AG09309 (cell line): ENCODE results near the gene ADAM30.

Source experiments
- DNase-seq: peaks from one replicate; pipeline ENCODE4 v3.0.0-alpha.2; 2010; ENCODE audit warnings: low read depth
- H3K4me3 ChIP-seq: 2 replicates; pipeline ENCODE4 v1.5.1; 2011; ENCODE audit warnings: mild to moderate bottlenecking, low read depth, low read length, moderate library complexity; ENCODE audit not compliant: control insufficient read depth
- TF ChIP-seq, protein P1 (sequence below): IDR thresholded peaks from 2 replicates; pipeline ENCODE4 v1.5.1; 2011; ENCODE audit warnings: mild to moderate bottlenecking, low read depth, low read length, inconsistent platforms; ENCODE audit not compliant: insufficient read depth, control insufficient read depth; ENCODE audit errors: missing control alignments

The ADAM30 gene

DNA sequence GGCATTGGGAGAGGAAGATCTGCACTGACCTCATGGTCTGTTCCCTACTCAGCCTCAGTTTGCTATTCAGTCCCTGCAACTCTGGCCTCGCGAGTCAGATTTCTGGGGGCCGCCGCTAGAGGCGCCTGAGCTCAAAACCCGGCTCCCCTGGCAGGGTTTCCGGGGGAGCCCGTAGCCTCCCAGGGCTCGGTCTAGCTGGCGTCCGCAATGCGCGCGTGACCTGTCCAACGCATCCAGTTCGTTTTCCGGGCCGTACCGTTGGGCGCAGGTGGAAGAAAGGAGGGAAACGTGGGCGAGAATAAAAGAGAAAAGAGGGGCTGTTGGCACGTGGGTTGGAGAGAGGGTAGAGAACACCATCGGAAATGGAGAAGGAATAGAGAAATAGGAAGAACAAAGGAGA lies at the start of gene ADAM30:
ADAM30 (minus strand) TSS at position 213 of the 400 bp plus-strand sequence; CDS start at position 34, 179 bp downstream.
- TF ChIP-seq, protein P1, sequence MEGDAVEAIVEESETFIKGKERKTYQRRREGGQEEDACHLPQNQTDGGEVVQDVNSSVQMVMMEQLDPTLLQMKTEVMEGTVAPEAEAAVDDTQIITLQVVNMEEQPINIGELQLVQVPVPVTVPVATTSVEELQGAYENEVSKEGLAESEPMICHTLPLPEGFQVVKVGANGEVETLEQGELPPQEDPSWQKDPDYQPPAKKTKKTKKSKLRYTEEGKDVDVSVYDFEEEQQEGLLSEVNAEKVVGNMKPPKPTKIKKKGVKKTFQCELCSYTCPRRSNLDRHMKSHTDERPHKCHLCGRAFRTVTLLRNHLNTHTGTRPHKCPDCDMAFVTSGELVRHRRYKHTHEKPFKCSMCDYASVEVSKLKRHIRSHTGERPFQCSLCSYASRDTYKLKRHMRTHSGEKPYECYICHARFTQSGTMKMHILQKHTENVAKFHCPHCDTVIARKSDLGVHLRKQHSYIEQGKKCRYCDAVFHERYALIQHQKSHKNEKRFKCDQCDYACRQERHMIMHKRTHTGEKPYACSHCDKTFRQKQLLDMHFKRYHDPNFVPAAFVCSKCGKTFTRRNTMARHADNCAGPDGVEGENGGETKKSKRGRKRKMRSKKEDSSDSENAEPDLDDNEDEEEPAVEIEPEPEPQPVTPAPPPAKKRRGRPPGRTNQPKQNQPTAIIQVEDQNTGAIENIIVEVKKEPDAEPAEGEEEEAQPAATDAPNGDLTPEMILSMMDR: peak; percentile 6
- no peak for DNase-seq
- no peak within 1 kb of the TSS for H3K4me3 ChIP-seq

DNA sequence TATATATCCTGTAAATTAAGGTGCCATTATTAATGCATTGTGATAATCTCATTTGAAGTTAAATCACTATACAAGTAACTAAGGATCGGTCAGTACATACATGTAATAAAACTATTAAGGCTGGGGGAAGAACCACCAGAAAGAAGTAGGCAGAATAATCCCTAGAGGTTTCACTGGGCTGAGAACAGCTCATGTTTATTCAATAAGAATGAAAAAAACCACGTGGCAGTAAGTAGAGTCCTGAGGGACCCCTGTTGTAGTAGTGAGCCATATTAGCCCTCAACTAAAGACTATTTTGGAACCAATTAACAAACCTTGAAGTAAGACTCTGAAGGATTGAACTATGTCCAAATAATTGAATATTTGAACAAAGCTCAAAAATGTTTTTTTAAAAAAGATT lies 46.9 kb upstream of the ADAM30 start:
- H3K4me3 ChIP-seq: no peak overlapping the region
- TF ChIP-seq, protein P1: no peak
- no peak for DNase-seq

DNA sequence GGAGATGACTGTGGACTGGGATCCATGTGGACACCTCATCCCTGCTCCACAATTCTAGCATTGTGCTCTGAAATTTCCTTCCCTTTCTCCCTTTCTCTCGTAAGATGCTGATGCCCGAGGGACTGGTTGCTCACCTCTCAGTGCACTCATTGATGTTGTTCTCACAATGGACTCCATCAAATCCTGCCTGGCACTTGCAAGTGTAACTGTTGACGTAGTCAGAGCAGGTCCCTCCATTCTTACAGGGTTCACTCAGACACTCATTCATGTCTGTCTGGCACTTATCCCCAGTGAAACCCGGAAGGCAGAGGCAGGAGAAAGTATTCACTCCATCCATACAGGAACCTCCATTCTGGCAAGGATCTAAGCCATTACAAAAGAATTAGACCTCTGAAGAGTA lies 45.1 kb upstream of the ADAM30 start:
- DNase-seq: no peak
- no peak overlapping the region for H3K4me3 ChIP-seq
- TF ChIP-seq, protein P1: no peak

DNA sequence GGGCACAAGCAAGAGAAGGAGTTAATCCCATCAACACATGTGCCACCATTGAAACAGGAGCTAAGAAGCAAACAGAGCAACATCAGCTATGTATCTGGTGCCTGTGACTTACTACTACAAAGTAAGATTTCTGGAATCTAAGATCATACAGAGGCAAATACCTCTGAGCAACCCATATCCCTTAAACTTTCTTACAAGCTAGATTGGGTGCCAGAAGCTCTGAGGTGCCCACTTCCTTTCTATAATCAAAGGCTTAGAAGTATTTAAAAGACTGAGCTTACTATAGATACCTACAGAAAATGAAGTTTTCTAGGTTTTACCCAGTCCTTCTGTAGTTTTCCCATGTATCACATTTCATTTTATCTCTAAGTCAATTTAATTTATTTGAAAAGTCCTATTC lies 44.4 kb upstream of the ADAM30 start:
- TF ChIP-seq, protein P1: no peak
- no peak overlapping the region for H3K4me3 ChIP-seq
- DNase-seq: no peak

DNA sequence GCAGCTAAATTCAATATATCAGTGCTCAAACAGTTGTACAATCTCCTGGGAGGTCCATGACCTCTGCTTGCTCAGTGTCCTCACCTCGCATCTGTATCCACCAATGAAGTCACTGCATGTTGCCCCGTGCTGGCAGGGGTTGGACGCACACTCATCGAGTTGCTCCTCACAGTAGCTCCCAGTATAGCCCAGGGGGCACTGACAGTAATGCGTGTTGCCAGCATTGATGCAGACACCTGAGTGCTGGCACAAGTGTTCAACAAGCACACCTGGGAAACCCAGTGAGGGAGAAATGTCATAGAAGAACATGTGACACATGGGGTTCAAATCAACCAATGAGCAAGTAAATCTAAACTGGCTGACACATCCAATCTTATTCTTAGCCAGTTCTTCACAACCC lies 40.9 kb upstream of the ADAM30 start:
- TF ChIP-seq, protein P1: no peak
- no peak for DNase-seq

DNA sequence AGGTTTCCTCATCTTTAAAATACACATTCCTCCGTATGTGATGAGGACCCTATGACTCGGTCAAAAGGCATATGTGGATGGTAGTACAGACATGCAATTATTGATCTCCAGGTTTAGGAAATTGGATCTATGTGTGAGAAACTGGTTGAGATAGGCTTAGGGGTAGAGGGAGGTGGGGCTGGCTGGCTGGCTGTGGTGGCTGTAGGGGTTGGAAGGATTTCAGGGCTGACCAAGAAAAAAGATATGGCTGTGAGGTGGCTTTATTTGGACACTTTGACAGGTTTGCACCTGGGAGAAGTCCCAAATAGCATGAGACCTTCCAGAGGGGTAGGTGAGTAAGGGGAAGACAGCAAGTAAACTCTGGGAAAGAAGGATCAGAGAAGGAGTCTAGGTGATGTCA lies 39.6 kb upstream of the ADAM30 start:
- TF ChIP-seq, protein P1: no peak
- no peak overlapping the region for H3K4me3 ChIP-seq
- no peak for DNase-seq

More for the DNA sequence above, 40.9 kb upstream of the ADAM30 start:
- no peak overlapping the region for H3K4me3 ChIP-seq

DNA sequence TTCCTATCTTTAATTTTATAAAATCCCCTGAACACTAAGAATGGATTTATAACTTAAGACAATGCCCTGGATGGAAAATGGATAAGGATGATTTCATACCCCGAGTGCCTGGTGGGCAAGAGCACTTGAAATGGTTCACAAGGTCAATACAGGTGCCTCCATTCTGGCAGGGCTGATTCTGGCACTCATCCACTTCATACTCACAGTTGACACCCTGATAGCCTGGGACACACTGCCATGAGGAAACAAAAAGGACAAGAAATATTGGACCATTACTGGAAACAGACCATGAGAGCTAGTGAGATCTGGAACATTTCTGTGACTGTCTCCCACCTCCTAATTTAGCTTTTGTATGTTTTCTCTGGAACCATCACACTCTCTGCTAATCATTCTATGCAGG lies 39.1 kb upstream of the ADAM30 start:
- TF ChIP-seq, protein P1: no peak
- DNase-seq: no peak
- H3K4me3 ChIP-seq: no peak overlapping the region
